PFSK-1 (cell line): ENCODE data around the gene SLCO2B1.

Experiments used
- FOXP2 ChIP-seq: optimal IDR thresholded peaks from 2 replicates; pipeline ENCODE3; 2011; ENCODE audit warnings: borderline replicate concordance, control low read depth, inconsistent platforms; ENCODE audit not compliant: insufficient read depth; ENCODE audit errors: extremely low read length, extremely low read depth
- POLR2AphosphoS5 ChIP-seq: IDR thresholded peaks from 2 replicates; pipeline ENCODE4 v1.6.1; 2012; ENCODE audit warnings: low read depth, mild to moderate bottlenecking, control low read depth, low read length, moderate library complexity
- SIN3A ChIP-seq: IDR thresholded peaks from 2 replicates; pipeline ENCODE4 v1.6.1; 2012; ENCODE audit warnings: mild to moderate bottlenecking, low read length, moderate library complexity, borderline replicate concordance; ENCODE audit not compliant: insufficient read depth
- TAF1 ChIP-seq: IDR thresholded peaks from 2 replicates; pipeline ENCODE4 v1.6.1; 2012; ENCODE audit warnings: low read length, control low read depth, borderline replicate concordance; ENCODE audit not compliant: insufficient read depth
- TF ChIP-seq, protein P1 (sequence below), 2 experiments: IDR thresholded peaks; 2 replicates each; pipeline versions ENCODE4 v1.6.1 to v1.8.0; 2011 to 2012; ENCODE audit warnings: low read depth in 2 of 2, low read length in 2 of 2, control low read depth in 1 of 2, inconsistent platforms in 1 of 2, mild to moderate bottlenecking in 1 of 2, moderate library complexity in 1 of 2; ENCODE audit not compliant: insufficient read depth in 1 of 2

SLCO2B1 gene

DNA sequence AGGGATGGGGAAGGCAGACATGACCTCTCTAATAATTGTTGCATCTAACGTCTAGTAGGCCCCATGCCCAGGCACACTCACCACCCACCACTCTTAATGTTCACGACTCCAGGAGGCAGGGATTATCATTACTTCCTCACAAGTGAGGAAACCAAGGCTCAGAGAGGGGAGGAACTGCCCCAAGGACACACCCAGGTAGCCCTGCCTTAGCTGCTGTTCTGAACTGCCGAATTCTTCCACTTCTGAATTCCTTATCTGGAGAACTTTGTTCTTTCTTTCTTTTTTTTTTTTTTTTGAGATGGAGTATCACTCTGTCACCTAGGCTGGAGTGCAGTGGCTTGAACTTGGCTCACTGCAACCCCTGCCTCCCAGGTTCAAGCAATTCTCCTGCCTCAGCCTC, 16.7 kb downstream of the SLCO2B1 start:
- TF ChIP-seq FOXP2 (no peak), TAF1 (no peak), POLR2AphosphoS5 (no peak), SIN3A (no peak)
- TF ChIP-seq, protein P1, sequence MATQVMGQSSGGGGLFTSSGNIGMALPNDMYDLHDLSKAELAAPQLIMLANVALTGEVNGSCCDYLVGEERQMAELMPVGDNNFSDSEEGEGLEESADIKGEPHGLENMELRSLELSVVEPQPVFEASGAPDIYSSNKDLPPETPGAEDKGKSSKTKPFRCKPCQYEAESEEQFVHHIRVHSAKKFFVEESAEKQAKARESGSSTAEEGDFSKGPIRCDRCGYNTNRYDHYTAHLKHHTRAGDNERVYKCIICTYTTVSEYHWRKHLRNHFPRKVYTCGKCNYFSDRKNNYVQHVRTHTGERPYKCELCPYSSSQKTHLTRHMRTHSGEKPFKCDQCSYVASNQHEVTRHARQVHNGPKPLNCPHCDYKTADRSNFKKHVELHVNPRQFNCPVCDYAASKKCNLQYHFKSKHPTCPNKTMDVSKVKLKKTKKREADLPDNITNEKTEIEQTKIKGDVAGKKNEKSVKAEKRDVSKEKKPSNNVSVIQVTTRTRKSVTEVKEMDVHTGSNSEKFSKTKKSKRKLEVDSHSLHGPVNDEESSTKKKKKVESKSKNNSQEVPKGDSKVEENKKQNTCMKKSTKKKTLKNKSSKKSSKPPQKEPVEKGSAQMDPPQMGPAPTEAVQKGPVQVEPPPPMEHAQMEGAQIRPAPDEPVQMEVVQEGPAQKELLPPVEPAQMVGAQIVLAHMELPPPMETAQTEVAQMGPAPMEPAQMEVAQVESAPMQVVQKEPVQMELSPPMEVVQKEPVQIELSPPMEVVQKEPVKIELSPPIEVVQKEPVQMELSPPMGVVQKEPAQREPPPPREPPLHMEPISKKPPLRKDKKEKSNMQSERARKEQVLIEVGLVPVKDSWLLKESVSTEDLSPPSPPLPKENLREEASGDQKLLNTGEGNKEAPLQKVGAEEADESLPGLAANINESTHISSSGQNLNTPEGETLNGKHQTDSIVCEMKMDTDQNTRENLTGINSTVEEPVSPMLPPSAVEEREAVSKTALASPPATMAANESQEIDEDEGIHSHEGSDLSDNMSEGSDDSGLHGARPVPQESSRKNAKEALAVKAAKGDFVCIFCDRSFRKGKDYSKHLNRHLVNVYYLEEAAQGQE (IDR thresholded peaks at IDR 0.05; ENCODE audit: insufficient read depth in 1 of 2, low read depth in 2 of 2, low read length in 2 of 2), result no peak

DNA sequence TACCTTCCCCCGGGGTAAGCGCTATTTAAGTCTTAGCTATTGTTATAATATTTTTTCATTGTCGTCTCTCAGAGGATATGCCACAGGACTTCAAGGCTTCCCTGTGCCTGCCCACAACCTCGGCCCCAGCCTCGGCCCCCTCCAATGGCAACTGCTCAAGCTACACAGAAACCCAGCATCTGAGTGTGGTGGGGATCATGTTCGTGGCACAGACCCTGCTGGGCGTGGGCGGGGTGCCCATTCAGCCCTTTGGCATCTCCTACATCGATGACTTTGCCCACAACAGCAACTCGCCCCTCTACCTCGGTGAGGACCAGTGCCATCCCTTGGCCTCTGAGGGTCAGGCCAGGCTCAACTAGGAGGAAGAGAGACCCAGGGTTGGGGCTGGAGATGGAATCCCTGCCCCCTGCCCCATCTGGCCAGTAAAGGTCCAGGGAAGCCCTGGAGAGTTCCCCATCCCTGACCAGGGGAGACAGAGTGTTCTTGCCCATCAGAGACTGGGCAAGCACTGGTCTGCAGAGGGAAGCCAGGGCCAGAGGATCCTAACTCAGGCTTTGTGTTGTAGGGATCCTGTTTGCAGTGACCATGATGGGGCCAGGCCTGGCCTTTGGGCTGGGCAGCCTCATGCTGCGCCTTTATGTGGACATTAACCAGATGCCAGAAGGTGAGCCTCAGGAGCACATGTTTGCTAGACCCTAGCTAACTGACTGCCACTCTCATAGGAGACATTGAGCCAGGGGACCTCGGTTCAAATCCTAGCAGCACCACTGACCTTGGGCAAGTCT, 18.4 kb downstream of the SLCO2B1 start:
- TF ChIP-seq POLR2AphosphoS5, result no peak
- no peak for TF ChIP-seq SIN3A
- TF ChIP-seq, protein P1 (IDR thresholded peaks at IDR 0.05; ENCODE audit: insufficient read depth in 1 of 2, low read depth in 2 of 2, low read length in 2 of 2), result no peak

DNA sequence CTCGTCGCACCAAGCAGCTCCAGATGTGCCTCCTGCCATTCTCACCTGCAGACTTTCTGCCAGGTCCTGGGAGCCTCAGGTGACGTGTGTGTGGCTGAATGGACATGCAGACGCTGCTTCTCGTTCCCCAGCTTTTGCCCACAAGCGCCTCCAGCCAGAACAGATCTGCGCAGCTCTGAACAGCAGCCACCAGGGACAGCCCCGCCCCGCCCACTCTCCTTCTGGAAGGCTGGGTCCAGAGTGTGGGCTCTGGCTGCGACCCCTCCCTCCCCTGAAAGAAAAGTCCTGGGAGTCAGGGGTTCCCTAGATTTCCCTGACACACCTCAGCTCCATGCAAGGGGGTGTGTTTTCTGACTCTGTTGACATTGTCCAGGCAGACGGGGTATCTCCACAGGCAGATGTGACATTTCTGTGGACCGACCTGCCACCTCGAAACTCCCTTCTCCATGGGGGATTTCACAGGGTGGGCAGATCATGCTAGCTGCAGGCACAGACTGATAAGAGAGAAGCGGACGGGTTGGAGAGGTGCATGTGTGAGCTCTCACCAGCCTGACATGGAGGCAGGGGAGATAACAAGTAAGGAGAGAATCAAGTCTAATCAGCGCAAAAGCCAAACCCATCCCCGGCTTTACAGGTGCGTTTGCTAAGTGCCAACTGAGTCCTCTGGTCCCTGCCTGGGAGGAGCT, 19.8 kb downstream of the SLCO2B1 start:
- TF ChIP-seq SIN3A, result no peak
- TF ChIP-seq TAF1, result no peak
- no peak for TF ChIP-seq FOXP2
- TF ChIP-seq POLR2AphosphoS5, result no peak
- TF ChIP-seq, protein P1 (IDR thresholded peaks at IDR 0.05; ENCODE audit: insufficient read depth in 1 of 2, low read depth in 2 of 2, low read length in 2 of 2), result no peak

DNA sequence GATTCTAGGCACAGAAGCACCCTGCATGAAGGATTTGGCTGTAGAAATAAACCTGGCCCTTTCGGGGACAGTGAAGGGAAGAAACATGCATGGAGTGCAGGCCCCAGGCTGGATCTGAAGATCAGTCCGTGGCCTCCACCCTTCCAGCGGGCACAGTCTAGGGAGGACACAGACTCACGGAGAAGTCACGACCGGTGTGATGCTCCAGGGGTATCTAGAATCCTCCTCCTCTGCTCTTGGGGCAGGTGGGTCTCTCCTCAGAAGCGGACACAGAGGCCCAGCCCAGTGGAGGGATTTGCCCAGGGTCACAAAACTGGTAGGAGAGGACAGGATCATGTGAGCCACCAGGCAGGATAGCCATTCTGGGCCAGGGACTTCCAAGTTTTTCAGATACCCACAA, 22.4 kb downstream of the SLCO2B1 start:
- TF ChIP-seq POLR2AphosphoS5 (no peak), FOXP2 (no peak), SIN3A (no peak), TAF1 (no peak)
- TF ChIP-seq, protein P1 (IDR thresholded peaks at IDR 0.05; ENCODE audit: insufficient read depth in 1 of 2, low read depth in 2 of 2, low read length in 2 of 2), result no peak
